Esophagus muscularis mucosa (tissue), 3 donors: Measurements from ENCODE around the gene RPL22.

Experiments used
- EP300 ChIP-seq: sonication (generic); formaldehyde crosslinking; IDR thresholded peaks from one replicate; pipeline ENCODE4 v1.6.1; 2017; ENCODE audit warnings: antibody characterized with exemption
- TF ChIP-seq, protein P1 (sequence below), 3 experiments: fragments of 200-600 bp in 2 of 3; fragments of 450-650 bp in 1 of 3; sonication (generic) in 2 of 3; IDR thresholded peaks; one replicate each; pipeline ENCODE4 v1.5.1; 2017 to 2019; ENCODE audit warnings: antibody characterized with exemption in 3 of 3, mild to moderate bottlenecking in 2 of 3, moderate library complexity in 1 of 3

DNA sequence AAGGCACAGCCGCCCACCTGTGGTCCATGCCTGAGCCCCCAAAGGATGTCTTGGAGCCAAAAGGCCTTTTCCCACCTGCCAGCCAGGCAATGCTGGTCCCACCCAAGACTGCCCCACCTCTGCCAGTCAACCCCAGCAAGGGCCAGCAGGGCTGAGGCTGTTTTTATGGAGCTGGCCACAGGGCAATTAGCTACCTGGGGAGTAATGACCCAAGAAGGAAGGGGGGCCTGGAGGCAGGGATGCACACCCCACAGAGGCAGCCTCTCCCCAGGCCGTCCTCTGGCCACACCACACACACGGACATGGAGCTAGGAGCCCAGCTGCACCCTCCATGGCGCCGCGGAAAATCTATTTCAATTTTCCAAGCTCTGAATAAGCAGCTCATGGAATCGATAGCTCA lies 46.5 kb downstream of the RPL22 start:
- TF ChIP-seq, protein P1, sequence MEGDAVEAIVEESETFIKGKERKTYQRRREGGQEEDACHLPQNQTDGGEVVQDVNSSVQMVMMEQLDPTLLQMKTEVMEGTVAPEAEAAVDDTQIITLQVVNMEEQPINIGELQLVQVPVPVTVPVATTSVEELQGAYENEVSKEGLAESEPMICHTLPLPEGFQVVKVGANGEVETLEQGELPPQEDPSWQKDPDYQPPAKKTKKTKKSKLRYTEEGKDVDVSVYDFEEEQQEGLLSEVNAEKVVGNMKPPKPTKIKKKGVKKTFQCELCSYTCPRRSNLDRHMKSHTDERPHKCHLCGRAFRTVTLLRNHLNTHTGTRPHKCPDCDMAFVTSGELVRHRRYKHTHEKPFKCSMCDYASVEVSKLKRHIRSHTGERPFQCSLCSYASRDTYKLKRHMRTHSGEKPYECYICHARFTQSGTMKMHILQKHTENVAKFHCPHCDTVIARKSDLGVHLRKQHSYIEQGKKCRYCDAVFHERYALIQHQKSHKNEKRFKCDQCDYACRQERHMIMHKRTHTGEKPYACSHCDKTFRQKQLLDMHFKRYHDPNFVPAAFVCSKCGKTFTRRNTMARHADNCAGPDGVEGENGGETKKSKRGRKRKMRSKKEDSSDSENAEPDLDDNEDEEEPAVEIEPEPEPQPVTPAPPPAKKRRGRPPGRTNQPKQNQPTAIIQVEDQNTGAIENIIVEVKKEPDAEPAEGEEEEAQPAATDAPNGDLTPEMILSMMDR (IDR thresholded peaks at IDR 0.05), result no peak
- no peak for TF ChIP-seq EP300
